HL-60 (cell line): ENCODE results near the gene FAM107B.
"Not testable (repeated sequence)": the region's sequence is repeated elsewhere in the genome, so short reads cannot be mapped to it uniquely, and the experiment has no call there.

Source experiments
- GABPA ChIP-seq: IDR thresholded peaks from 2 replicates; pipeline ENCODE4 v1.6.1; 2012; ENCODE audit warnings: low read depth
- POLR2AphosphoS5 ChIP-seq: IDR thresholded peaks from 2 replicates; pipeline ENCODE4 v1.6.1; 2012; ENCODE audit warnings: low read depth
- TF ChIP-seq, protein P1 (sequence below): IDR thresholded peaks from one replicate; pipeline ENCODE4 v1.5.1; 2011; ENCODE audit warnings: low read length, control low read depth, inconsistent platforms; ENCODE audit not compliant: insufficient read depth
- TF ChIP-seq, protein P2 (sequence below): IDR thresholded peaks from 2 replicates; pipeline ENCODE4 v1.6.1; 2012; ENCODE audit warnings: low read depth; ENCODE audit not compliant: insufficient replicate concordance

DNA sequence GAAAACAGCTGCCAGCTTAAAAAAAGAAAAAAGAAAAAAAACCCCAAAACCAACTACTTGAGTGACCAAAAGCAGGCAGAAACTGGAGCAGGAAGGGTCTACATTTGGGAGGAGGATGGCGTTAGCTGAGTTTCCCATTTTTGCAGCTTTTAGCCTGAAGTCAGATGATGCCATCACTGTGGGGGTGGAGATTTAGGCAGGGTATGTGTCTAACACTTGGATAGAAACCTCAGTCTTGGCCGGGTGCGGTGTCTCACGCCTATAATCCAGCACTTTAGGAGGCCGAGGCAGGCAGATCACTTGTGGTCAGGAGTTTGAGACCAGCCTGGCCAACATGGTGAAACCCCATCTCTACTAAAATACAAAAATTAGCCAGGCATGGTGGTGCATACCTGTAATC is 140.1 kb downstream of the FAM107B start:
- TF ChIP-seq, protein P1, sequence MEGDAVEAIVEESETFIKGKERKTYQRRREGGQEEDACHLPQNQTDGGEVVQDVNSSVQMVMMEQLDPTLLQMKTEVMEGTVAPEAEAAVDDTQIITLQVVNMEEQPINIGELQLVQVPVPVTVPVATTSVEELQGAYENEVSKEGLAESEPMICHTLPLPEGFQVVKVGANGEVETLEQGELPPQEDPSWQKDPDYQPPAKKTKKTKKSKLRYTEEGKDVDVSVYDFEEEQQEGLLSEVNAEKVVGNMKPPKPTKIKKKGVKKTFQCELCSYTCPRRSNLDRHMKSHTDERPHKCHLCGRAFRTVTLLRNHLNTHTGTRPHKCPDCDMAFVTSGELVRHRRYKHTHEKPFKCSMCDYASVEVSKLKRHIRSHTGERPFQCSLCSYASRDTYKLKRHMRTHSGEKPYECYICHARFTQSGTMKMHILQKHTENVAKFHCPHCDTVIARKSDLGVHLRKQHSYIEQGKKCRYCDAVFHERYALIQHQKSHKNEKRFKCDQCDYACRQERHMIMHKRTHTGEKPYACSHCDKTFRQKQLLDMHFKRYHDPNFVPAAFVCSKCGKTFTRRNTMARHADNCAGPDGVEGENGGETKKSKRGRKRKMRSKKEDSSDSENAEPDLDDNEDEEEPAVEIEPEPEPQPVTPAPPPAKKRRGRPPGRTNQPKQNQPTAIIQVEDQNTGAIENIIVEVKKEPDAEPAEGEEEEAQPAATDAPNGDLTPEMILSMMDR = not testable (repeated sequence)
- not testable (repeated sequence) for TF ChIP-seq POLR2AphosphoS5, GABPA
- TF ChIP-seq, protein P2, sequence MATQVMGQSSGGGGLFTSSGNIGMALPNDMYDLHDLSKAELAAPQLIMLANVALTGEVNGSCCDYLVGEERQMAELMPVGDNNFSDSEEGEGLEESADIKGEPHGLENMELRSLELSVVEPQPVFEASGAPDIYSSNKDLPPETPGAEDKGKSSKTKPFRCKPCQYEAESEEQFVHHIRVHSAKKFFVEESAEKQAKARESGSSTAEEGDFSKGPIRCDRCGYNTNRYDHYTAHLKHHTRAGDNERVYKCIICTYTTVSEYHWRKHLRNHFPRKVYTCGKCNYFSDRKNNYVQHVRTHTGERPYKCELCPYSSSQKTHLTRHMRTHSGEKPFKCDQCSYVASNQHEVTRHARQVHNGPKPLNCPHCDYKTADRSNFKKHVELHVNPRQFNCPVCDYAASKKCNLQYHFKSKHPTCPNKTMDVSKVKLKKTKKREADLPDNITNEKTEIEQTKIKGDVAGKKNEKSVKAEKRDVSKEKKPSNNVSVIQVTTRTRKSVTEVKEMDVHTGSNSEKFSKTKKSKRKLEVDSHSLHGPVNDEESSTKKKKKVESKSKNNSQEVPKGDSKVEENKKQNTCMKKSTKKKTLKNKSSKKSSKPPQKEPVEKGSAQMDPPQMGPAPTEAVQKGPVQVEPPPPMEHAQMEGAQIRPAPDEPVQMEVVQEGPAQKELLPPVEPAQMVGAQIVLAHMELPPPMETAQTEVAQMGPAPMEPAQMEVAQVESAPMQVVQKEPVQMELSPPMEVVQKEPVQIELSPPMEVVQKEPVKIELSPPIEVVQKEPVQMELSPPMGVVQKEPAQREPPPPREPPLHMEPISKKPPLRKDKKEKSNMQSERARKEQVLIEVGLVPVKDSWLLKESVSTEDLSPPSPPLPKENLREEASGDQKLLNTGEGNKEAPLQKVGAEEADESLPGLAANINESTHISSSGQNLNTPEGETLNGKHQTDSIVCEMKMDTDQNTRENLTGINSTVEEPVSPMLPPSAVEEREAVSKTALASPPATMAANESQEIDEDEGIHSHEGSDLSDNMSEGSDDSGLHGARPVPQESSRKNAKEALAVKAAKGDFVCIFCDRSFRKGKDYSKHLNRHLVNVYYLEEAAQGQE = not testable (repeated sequence)
